Skeletal muscle satellite cell (primary cell): Measurements from ENCODE around the gene C4A.
"Not testable (repeated sequence)": the region's sequence is repeated elsewhere in the genome, so short reads cannot be mapped to it uniquely, and the experiment has no call there.

ENCODE experiments used
- H3K27me3 ChIP-seq: 2 replicates; pipeline ENCODE4 v1.7.0; 2013; ENCODE audit warnings: low read length; ENCODE audit not compliant: control insufficient read depth, insufficient read depth
- H3K36me3 ChIP-seq: 2 replicates; pipeline ENCODE4 v1.7.0; 2013; ENCODE audit warnings: mild to moderate bottlenecking, control low read depth, low read length; ENCODE audit not compliant: insufficient read depth
- H3K4me1 ChIP-seq: 2 replicates; pipeline ENCODE4 v1.7.0; 2013; ENCODE audit warnings: low read length; ENCODE audit not compliant: control insufficient read depth, insufficient read depth
- H3K4me2 ChIP-seq: 2 replicates; pipeline ENCODE4 v1.7.0; 2013; ENCODE audit warnings: mild to moderate bottlenecking, low read length
- H3K4me3 ChIP-seq: 2 replicates; pipeline ENCODE4 v1.7.0; 2013; ENCODE audit warnings: low read length
- H3K9ac ChIP-seq: 2 replicates; pipeline ENCODE4 v1.7.0; 2013; ENCODE audit warnings: mild to moderate bottlenecking, low read depth, low read length, moderate library complexity
- H3K9me3 ChIP-seq: replicated peaks from 2 replicates; pipeline ENCODE4 v1.7.0; 2013; ENCODE audit warnings: mild to moderate bottlenecking, control low read depth, low read length

The C4A gene

DNA sequence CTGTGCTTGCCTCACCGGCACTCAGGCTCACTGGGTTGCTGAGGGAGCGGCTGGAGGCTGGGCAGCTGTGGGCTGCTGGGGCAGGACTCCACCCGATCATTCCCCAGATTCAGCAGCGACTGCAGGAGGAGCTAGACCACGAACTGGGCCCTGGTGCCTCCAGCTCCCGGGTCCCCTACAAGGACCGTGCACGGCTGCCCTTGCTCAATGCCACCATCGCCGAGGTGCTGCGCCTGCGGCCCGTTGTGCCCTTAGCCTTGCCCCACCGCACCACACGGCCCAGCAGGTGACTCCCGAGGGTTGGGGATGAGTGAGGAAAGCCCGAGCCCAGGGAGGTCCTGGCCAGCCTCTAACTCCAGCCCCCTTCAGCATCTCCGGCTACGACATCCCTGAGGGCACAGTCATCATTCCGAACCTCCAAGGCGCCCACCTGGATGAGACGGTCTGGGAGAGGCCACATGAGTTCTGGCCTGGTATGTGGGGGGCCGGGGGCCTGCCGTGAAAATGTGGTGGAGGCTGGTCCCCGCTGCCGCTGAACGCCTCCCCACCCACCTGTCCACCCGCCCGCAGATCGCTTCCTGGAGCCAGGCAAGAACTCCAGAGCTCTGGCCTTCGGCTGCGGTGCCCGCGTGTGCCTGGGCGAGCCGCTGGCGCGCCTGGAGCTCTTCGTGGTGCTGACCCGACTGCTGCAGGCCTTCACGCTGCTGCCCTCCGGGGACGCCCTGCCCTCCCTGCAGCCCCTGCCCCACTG is 58.6 kb downstream of the C4A start:
- not testable (repeated sequence) for H3K4me2 ChIP-seq

DNA sequence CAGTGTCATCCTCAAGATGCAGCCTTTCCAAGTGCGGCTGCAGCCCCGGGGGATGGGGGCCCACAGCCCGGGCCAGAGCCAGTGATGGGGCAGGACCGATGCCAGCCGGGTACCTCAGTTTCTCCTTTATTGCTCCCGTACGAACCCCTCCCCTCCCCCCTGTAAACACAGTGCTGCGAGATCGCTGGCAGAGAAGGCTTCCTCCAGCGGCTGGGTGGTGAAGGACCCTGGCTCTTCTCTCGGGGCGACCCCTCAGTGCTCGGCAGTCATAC is 59.1 kb downstream of the C4A start:
- not testable (repeated sequence) for H3K9ac ChIP-seq, H3K4me1 ChIP-seq, H3K4me3 ChIP-seq, H3K36me3 ChIP-seq, H3K27me3 ChIP-seq, H3K4me2 ChIP-seq, H3K9me3 ChIP-seq

More for the DNA sequence above, 58.6 kb downstream of the C4A start:
- not testable (repeated sequence) for H3K27me3 ChIP-seq, H3K4me3 ChIP-seq, H3K36me3 ChIP-seq, H3K9me3 ChIP-seq, H3K9ac ChIP-seq, H3K4me1 ChIP-seq

DNA sequence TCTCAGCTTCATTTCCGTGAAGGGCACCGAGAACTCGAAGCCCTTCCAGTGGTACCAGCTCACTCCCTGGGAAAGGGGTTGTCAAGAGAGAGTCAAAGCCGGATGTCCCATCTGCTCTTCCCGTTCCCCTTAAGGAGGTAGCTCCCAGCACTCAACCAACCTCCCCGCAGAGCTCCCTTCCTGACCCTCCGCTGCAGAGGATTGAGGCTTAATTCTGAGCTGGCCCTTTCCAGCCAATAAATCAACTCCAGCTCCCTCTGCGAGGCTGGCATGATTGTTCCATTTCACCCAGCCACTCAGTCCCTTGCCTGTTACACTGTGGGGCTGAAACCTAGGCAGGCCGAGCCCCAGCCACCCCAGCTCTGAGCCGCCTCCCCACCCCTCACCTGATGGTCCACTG is 59.5 kb downstream of the C4A start:
- H3K36me3 ChIP-seq, H3K4me1 ChIP-seq, H3K4me3 ChIP-seq, H3K9ac ChIP-seq, H3K9me3 ChIP-seq, H3K4me2 ChIP-seq, H3K27me3 ChIP-seq: not testable (repeated sequence)

DNA sequence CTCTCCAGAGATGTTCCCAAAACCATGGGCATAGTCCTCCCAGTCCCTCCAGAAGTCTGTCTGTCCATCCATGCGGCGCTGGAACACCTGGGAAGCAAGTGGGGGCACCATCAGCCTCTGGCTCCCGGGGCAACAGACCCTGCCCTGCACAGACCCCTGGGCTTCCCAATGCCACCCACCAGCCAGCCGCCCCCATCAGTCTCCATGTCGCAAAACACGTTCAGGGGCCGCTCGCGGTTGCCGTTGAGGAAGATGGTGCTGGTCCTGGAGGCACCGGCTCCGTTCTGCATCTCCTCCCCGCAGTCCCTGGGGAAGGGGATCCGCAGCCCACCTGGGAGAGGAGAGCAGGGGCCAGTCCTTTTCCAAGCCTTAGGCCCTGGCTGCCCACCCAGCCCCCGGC is 60.4 kb downstream of the C4A start:
- H3K9ac ChIP-seq, H3K27me3 ChIP-seq, H3K4me3 ChIP-seq, H3K9me3 ChIP-seq, H3K36me3 ChIP-seq, H3K4me1 ChIP-seq, H3K4me2 ChIP-seq: not testable (repeated sequence)

DNA sequence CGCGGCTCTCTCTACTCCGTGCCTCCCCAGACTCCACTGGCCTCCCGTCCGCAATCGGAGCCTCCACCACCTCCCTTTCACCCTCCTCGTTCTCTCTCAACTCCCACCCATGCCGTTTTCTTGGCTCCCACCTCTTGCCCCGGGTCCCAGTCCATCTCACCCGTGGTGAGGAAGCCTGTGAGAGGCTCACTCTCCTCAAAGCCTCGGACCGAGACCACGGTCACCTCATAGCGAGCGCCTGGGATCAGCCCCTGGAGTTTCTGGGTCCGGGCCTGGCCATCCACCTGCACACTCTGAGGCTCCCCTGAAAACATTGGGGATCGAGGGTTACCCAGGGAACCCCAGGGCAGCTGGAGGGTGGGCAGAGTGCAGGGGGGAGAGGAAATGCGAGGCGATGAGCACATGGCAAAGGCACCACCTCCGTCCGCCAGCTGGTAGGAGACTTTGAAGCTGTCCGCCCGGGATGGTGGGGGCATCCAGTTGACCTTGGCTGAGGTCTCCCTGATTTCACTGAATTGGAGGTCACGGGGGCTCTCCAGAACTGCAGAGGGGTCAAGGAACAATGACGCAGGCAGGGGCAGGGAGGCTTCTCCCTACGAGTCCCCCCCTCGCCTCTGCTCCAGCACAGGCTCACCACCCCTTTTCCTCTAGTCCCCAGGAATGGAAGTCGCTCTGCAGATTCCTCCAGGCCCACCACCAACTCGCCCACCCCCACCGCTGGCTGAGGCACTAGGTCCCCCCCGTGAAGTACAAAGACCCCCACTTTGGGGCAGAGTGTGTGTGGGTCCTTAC is 61.9 kb downstream of the C4A start:
- not testable (repeated sequence) for H3K4me3 ChIP-seq, H3K36me3 ChIP-seq, H3K9ac ChIP-seq, H3K9me3 ChIP-seq, H3K4me2 ChIP-seq
- Histone ChIP-seq H3K27me3 (peaks cover 11% of the 10 kb centered on the region), H3K4me1 (peaks cover 13% of the 10 kb centered on the region)

DNA sequence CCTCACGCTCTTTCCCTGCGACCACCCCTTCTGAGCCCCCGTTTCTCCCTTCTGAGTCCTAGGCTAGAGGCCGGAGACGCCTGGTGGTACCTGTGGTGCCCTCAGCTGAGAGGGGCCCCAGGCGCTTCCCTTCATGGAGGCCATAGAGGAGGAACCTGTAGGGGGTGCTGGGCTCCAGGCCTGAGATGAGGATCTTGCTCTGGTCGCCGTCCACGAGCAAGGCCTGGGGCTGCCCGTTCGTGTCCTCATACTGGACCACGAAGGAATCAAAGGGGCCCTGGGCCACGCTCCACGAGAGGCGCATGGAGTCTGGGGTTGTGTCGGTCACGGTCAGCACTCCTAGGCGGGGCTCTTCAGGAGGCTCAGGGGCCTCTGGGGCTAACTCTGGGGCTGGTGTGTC is 63.1 kb downstream of the C4A start:
- peaks cover 13% of the 10 kb centered on the region for H3K4me1 ChIP-seq
- not testable (repeated sequence) for H3K4me2 ChIP-seq, H3K36me3 ChIP-seq, H3K27me3 ChIP-seq, H3K4me3 ChIP-seq, H3K9ac ChIP-seq, H3K9me3 ChIP-seq

DNA sequence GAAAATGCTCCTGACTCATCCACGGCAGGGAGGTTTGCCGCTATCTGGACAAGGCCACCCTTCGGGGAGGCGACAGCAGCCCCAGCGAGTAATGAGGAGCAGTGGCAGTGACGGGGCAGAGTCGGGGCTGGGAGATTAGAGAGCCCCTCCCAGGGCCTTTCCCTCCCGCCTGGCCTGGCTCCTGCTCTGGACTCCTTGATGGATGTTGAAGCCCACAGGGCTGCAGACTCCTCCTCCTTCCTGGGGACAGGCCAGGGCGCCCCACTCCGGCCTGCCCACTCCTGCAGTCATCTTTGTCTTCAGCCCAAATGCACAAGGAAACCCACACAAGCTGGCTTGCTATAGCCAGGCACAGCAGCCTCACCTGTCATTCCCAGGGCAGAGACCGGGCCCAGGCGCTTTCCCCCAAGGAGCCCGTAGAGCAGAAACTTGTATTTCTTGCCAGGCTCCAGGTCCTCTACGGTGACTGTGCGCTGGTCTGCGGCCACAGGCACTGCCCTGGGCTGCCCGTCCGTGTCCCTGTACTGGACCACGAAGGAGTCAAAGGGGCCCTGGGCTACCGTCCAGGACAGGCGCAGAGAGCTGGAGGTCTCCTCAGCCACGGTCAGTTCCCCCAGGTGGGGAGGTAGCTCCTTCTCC is 64.1 kb downstream of the C4A start:
- no peak overlapping the region for H3K4me2 ChIP-seq
- no peaks in the 10 kb centered on the region for H3K36me3 ChIP-seq
- no peak overlapping the region for H3K4me3 ChIP-seq
- H3K27me3 ChIP-seq: peaks cover 14% of the 10 kb centered on the region
- no peaks in the 10 kb centered on the region for H3K9me3 ChIP-seq
- H3K4me1 ChIP-seq: peaks cover 13% of the 10 kb centered on the region
- H3K9ac ChIP-seq: no peak overlapping the region

DNA sequence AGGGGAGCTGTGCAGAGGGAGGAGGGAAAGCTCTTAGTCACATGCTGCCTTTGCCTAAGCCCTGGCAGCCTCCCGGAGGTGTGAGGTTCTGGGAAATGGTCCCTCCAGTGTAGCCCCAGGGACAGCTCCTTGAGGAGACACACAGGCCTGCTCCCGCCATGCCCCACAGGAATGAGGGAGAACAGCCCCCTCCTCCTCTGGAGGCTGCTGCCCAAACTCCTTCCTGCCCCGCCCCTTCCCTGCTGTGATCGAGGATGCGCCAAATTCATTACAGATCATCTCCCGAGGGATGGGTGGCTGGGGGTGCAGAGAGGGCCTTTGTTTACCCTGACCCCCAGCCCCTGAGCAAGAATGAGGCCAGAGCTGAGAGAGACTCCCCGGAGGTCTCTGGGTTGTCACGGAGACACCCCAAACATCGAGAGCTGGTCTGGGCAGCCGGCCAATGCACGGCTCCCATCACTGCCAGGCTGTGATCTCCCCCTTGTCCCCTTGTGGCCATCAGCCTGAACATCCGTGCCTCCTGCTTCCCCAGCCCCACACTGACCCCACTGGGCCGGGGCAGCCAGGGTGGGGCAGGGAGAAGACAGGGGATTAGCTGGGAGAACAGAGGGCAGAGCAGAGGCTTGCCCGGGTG is 64.7 kb downstream of the C4A start:
- Histone ChIP-seq H3K9me3 (no peaks in the 10 kb centered on the region), H3K4me1 (peaks cover 13% of the 10 kb centered on the region), H3K4me3 (no peak overlapping the region), H3K9ac (no peak overlapping the region), H3K4me2 (peak overlapping the region; percentile 47), H3K27me3 (peaks cover 21% of the 10 kb centered on the region), H3K36me3 (no peaks in the 10 kb centered on the region)

DNA sequence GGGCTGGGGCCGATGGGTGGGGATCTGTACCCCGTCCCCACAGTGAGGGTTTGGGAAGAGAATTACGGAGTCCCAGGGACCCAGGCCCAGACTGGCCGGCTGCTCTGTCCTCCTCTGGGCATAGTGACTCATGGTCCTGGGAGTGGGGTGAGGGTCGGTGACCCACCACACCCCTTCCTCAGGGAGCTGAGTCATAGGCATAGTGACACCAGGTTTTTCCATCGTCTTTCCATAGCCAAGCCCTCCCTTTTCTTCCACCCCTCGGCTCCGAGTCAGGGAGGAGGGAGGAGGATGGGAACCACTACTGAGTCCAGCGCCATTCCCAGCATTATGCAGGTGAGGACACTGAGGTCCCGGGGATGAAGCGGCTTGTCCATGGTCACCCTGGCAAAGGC is 65.2 kb downstream of the C4A start:
- peaks cover 13% of the 10 kb centered on the region for H3K4me1 ChIP-seq
- H3K9ac ChIP-seq: no peak overlapping the region
- no peaks in the 10 kb centered on the region for H3K9me3 ChIP-seq
- H3K4me2 ChIP-seq: peak overlapping the region; percentile 47
- H3K36me3 ChIP-seq: no peaks in the 10 kb centered on the region
- H3K27me3 ChIP-seq: peaks cover 26% of the 10 kb centered on the region
- H3K4me3 ChIP-seq: no peak overlapping the region

DNA sequence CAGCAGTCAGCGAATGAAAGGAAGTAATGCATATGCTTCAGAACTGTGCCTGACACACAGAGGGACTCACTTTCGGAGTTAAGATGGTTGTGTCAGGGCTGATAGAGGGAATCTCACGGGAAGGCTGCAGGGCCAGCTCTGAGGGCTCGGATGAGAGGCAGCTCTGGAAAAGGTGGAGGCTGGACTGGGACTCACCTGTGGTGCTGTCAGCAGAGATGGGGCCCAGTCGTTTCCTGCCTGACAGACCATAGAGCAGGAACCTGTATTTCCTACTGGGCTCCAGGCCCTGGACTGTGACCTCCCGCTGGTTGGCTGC is 65.6 kb downstream of the C4A start:
- no peaks in the 10 kb centered on the region for H3K9me3 ChIP-seq
- no peak overlapping the region for H3K9ac ChIP-seq
- peaks cover 26% of the 10 kb centered on the region for H3K27me3 ChIP-seq
- H3K4me2 ChIP-seq: peak overlapping the region; percentile 47
- H3K4me1 ChIP-seq: peaks cover 13% of the 10 kb centered on the region
- H3K36me3 ChIP-seq: no peaks in the 10 kb centered on the region
- H3K4me3 ChIP-seq: no peak overlapping the region

DNA sequence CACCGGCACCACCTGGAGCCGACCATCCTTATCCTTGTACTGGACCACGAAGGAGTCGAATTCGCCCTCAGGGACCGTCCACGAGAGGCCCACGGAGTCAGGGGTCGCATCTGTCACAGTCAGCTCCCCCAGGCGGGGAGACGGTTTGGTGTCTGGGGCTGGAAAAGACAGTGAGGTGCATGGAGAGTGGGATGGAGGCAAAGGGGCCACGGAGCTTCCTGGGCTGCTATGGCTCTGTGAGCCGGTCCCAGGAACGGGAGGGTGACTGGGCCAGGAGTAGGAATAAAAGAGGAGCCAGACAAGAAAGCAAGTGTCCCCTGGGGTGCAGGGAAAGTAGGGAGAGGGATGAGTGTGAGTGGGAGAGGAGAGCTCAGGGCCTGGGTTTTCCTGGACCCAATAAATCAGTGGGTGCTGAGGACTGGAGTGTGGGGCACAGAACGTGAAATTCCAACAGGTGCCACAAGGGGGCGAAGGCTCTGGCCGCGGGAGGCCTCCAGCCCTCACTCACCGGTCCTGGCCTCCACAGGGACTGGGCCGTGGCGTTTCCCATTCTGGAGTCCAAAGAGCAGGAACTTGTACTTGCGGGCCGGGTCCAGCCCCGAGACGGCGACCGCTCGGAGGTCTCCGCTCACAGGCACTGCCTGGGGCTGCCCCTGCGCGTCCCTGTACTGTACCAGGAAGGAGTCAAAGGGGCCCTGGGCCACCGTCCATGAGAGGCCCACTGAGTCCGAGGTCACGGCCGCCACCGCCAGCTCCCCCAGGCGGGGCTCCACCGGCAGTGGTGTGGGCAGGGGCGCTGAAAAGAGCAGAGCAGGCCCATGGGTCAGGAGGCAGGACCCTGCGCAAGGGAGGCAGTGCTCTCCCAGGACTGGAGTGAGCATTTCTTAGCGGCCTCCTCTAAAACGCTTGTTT is 66.3 kb downstream of the C4A start:
- Histone ChIP-seq H3K9me3 (no peaks in the 10 kb centered on the region), H3K27me3 (peaks cover 31% of the 10 kb centered on the region), H3K4me1 (peaks cover 13% of the 10 kb centered on the region), H3K9ac (no peak overlapping the region), H3K4me2 (no peak overlapping the region), H3K4me3 (no peak overlapping the region), H3K36me3 (no peaks in the 10 kb centered on the region)
